Activated CD8-positive, alpha-beta T cell treated with anti-CD3 and anti-CD28 coated beads for 36 hours (primary cell): ENCODE measurements around the gene AP3B2. TPM values are rescaled to one million over a fixed set of nuclear protein-coding genes. Genes with fewer than 3 reads are reported as not detected.

Experiments
- ATAC-seq: fragments of 200-7000 bp; cut with Tn5 transposase; one replicate; pipeline ENCODE4 v1.10.0; 2021; ENCODE audit warnings: mild to moderate bottlenecking, moderate library complexity
- CTCF ChIA-PET: fragments of 350-600 bp; sonication (Branson Sonifier 250); formaldehyde crosslinking; loops from one replicate; lab custom pipeline; 2021; ENCODE audit warnings: antibody characterized with exemption; lab: Charles Lee
- POLR2A ChIA-PET: fragments of 350-600 bp; sonication (Branson Sonifier 250); formaldehyde crosslinking; loops from one replicate; lab custom pipeline; 2021; ENCODE audit warnings: antibody characterized with exemption; lab: Charles Lee
- DNase-seq: peaks from one replicate; pipeline ENCODE4 v3.0.0-alpha.2; 2020
- H3K27ac Mint-ChIP-seq: one replicate; pipeline ENCODE4 v1.8.0; 2021; ENCODE audit warnings: mild to moderate bottlenecking, mixed read lengths
- H3K27me3 Mint-ChIP-seq: one replicate; pipeline ENCODE4 v1.8.0; 2021; ENCODE audit warnings: mixed read lengths
- H3K36me3 Mint-ChIP-seq: one replicate; pipeline ENCODE4 v1.8.0; 2021; ENCODE audit warnings: low read depth, mixed read lengths
- H3K4me1 Mint-ChIP-seq: one replicate; pipeline ENCODE4 v1.8.0; 2021; ENCODE audit warnings: low read depth, mixed read lengths
- H3K4me3 Mint-ChIP-seq: one replicate; pipeline ENCODE4 v1.8.0; 2021; ENCODE audit warnings: mild to moderate bottlenecking, moderate library complexity, mixed read lengths
- H3K9me3 Mint-ChIP-seq: one replicate; pipeline ENCODE4 v1.8.0; 2021; ENCODE audit warnings: mixed read lengths
- intact Hi-C: fragments of 100-400 bp; cut with micrococcal nuclease; formaldehyde crosslinking; loops from one replicate; pipeline ENCODE4 v1.10.0; 2022
- total RNA-seq, 2 experiments: library from RNA; stranded (reverse); gene quantifications; one replicate each; pipeline ENCODE4 v1.2.3, GENCODE V29; 2021
- TF ChIP-seq, protein P1 (sequence below): fragments of 200-600 bp; IDR thresholded peaks from one replicate; pipeline ENCODE4 v1.8.0; 2022; ENCODE audit warnings: antibody characterized with exemption, mild to moderate bottlenecking

Gene AP3B2
- total RNA-seq, 2 experiments from 2014 or later, result 0.16 to 0.18 TPM

DNA sequence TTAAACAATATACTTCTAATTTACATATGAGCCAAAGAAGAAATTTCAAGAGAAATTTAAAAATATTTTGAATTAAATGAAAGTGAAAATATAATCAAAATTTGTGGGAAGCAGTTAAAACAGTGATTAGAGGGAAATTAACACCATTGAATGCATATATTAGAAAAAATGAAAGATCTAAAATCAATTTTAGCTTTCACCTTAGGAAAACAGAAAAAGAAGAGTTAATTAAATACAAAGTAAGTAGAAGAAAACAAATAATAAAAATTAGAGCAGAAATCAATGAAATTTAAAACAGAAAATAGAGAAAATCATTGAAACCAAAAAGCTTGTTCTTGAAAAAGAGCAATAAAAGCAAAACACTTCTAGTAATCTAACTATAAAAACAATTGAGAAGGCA, 38.6 kb upstream of the AP3B2 start:
- Mint-ChIP-seq H3K4me1 (peaks cover 32% of the 10 kb centered on the region), H3K27ac (no peak overlapping the region), H3K27me3 (no peaks in the 10 kb centered on the region), H3K9me3 (no peaks in the 10 kb centered on the region), H3K4me3 (no peak overlapping the region), H3K36me3 (peaks cover 27% of the 10 kb centered on the region)
- POLR2A ChIA-PET, result no interaction called here
- CTCF ChIA-PET, result interaction anchor here (1.3 kb wide), 1 partner anchor 252 kb away, joined by 4 read pairs; no protein-coding TSS in a partner anchor
- ATAC-seq (no peak), DNase-seq (no peak)
- TF ChIP-seq, protein P1, sequence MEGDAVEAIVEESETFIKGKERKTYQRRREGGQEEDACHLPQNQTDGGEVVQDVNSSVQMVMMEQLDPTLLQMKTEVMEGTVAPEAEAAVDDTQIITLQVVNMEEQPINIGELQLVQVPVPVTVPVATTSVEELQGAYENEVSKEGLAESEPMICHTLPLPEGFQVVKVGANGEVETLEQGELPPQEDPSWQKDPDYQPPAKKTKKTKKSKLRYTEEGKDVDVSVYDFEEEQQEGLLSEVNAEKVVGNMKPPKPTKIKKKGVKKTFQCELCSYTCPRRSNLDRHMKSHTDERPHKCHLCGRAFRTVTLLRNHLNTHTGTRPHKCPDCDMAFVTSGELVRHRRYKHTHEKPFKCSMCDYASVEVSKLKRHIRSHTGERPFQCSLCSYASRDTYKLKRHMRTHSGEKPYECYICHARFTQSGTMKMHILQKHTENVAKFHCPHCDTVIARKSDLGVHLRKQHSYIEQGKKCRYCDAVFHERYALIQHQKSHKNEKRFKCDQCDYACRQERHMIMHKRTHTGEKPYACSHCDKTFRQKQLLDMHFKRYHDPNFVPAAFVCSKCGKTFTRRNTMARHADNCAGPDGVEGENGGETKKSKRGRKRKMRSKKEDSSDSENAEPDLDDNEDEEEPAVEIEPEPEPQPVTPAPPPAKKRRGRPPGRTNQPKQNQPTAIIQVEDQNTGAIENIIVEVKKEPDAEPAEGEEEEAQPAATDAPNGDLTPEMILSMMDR, result no peak
- intact Hi-C loops, result no loop called here

DNA sequence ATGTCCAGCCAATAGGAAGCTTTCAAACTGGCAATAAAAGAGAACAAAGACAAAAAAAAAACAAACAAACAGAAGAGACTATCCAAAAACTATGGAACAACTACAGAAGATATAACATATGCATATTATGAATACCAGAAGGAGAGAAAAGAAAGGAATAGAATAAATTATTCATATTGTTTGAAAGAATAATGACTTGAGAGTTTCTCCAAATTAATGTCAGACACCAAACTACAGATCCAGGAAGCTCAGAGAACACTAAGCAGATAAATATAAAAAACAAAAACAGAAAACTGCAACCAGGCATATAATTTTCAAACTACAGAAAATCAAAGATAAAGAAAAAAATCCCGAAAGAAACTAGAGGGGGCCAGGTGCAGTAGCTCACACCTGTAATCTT, 34.1 kb upstream of the AP3B2 start:
- DNase-seq (no peak), ATAC-seq (no peak)
- no peaks in the 10 kb centered on the region for H3K36me3 Mint-ChIP-seq
- H3K9me3 Mint-ChIP-seq, result no peaks in the 10 kb centered on the region
- TF ChIP-seq, protein P1, result no peak
- no peak overlapping the region for H3K4me3 Mint-ChIP-seq
- intact Hi-C loops, result no loop called here
- no peaks in the 10 kb centered on the region for H3K27me3 Mint-ChIP-seq
- ChIA-PET CTCF (no interaction called here), POLR2A (no interaction called here)
- no peak overlapping the region for H3K27ac Mint-ChIP-seq
- H3K4me1 Mint-ChIP-seq, result peaks cover 9% of the 10 kb centered on the region

DNA sequence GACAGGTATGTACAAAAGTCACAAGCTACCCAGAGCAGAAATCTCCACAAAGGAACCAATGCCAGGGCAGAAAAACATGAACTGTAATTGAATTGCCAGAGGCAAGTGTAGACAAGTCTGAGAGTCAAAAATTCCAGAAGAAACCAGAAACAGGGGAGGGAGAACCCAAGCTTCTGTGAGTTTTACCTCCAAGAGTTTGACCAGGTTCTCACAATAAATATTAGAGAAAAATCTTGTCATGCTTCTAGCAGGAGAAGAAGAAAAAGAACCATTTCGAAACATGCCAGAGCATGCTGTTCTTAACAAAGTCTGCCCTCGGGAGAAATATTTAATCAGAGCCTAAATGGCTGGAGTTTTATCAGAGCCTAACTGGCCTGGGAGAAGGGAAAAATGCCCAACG, 32.5 kb upstream of the AP3B2 start:
- H3K36me3 Mint-ChIP-seq, result peaks cover 5% of the 10 kb centered on the region
- no peak overlapping the region for H3K4me3 Mint-ChIP-seq
- CTCF ChIA-PET, result interaction anchor here (1.3 to 1.6 kb wide), 3 partner anchors 8 to 30 kb away, joined by 3 to 4 read pairs (median 3); no protein-coding TSS in a partner anchor
- no peak overlapping the region for H3K27ac Mint-ChIP-seq
- no peaks in the 10 kb centered on the region for H3K4me1 Mint-ChIP-seq
- DNase-seq (no peak), ATAC-seq (no peak)
- H3K27me3 Mint-ChIP-seq, result no peaks in the 10 kb centered on the region
- no peaks in the 10 kb centered on the region for H3K9me3 Mint-ChIP-seq
- TF ChIP-seq, protein P1, result no peak
- intact Hi-C loops, result no loop called here
- POLR2A ChIA-PET, result interaction anchor here (1.2 kb wide), 1 partner anchor 16 kb away, joined by 3 read pairs; no protein-coding TSS in a partner anchor

DNA sequence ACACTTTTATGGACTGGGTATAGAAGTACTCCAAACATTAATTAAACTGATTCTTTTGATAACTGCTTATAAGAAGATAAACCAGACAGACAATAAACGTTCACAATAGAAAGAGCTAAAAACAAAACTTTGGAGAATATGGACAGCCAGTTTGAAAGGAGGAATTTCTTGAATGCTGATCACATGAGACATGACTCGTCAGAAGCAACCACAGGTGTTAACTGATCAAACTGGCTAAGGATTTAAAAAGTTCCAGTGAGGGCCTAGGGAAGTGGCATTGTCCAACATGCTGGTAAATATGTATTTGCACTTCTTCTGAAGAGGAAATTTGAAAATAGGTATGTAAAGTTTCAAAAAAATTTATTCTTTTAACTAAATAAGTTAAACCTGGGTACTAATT, 29.4 kb upstream of the AP3B2 start:
- ATAC-seq (no peak), DNase-seq (no peak)
- Mint-ChIP-seq H3K9me3 (no peaks in the 10 kb centered on the region), H3K4me3 (no peak overlapping the region), H3K27ac (no peak overlapping the region), H3K4me1 (no peaks in the 10 kb centered on the region), H3K36me3 (peaks cover 10% of the 10 kb centered on the region), H3K27me3 (no peaks in the 10 kb centered on the region)
- ChIA-PET CTCF (no interaction called here), POLR2A (no interaction called here)
- intact Hi-C loops, result no loop called here
- TF ChIP-seq, protein P1, result no peak

DNA sequence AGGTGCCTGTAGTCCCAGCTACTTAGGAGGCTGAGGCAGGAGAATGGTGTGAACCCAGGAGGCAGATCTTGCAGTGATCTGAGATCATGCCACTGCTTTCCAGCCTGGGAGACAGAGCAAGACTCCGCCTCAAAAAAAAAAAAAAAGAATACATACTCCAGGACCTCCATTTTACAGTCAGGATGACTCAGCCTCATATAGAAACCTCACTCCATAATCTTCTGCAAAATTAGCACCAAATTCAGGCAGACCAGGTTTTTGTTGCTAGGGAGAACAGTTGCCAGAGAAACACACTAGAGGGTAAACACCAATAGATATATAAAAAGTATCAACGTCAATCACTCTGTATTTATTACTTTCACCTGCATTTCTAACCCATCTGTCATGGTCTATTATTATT, 28.3 kb upstream of the AP3B2 start:
- Mint-ChIP-seq H3K36me3 (peaks cover 10% of the 10 kb centered on the region), H3K4me1 (no peaks in the 10 kb centered on the region), H3K9me3 (no peaks in the 10 kb centered on the region), H3K4me3 (no peak overlapping the region), H3K27me3 (no peaks in the 10 kb centered on the region), H3K27ac (no peak overlapping the region)
- TF ChIP-seq, protein P1, result no peak
- ChIA-PET CTCF (no interaction called here), POLR2A (no interaction called here)
- intact Hi-C loops, result no loop called here
- DNase-seq (no peak), ATAC-seq (no peak)
